ENCODE data around the gene OR52M1.

OR52M1 gene

DNA sequence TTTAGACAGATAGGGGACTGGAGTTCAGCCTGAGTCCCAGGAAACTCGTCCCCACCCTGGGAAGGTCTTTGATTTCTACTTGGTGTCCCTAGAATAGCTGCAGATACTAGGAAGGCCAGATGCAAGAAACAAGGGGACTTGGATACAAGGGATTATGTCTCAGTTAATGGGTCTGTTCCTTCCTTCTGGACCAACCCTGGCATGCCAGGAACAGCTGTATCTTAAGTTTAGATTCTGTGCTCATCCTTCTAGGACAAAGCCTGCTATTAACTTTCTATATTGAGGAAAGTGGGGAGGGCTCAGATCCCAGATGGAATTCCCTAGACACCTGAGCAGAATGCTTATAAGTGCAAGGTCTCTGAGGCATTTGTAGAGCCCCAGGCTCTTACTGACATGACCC is 3.9 kb upstream of the OR52M1 start:
- CTCF ChIA-PET: interaction anchor here (1.3 to 10.4 kb wide), 2 partner anchors 46 to 356 kb away, joined by 3 to 124 read pairs; no protein-coding TSS in a partner anchor
- DNase-seq: no peak
- no peak overlapping the region for H3K4me3 Mint-ChIP-seq
- H3K4me1 Mint-ChIP-seq: no peaks in the 10 kb centered on the region
- no peaks in the 10 kb centered on the region for H3K27me3 Mint-ChIP-seq
- H3K36me3 Mint-ChIP-seq: no peaks in the 10 kb centered on the region
- H3K9me3 Mint-ChIP-seq: no peaks in the 10 kb centered on the region
- no peak overlapping the region for H3K27ac Mint-ChIP-seq

GRCh38 chr11:4543561-4543960 is 1.4 kb upstream of the OR52M1 start:
- Mint-ChIP-seq H3K9me3 (no peaks in the 10 kb centered on the region), H3K4me1 (no peaks in the 10 kb centered on the region)

GRCh38 chr11:4546878-4547277 is 1.9 kb downstream of the OR52M1 start:
- H3K9me3 Mint-ChIP-seq: no peaks in the 10 kb centered on the region
- H3K4me3 Mint-ChIP-seq: no peak overlapping the region

More at GRCh38 chr11:4543561-4543960, 1.4 kb upstream of the OR52M1 start:
- H3K27me3 Mint-ChIP-seq: no peaks in the 10 kb centered on the region
- H3K27ac Mint-ChIP-seq: no peak overlapping the region
- DNase-seq: no peak
- no peak overlapping the region for H3K4me3 Mint-ChIP-seq
- no peaks in the 10 kb centered on the region for H3K36me3 Mint-ChIP-seq
- CTCF ChIA-PET: interaction anchor here (10.4 kb wide), 1 partner anchor 358 kb away, joined by 124 read pairs; no protein-coding TSS in a partner anchor

DNA sequence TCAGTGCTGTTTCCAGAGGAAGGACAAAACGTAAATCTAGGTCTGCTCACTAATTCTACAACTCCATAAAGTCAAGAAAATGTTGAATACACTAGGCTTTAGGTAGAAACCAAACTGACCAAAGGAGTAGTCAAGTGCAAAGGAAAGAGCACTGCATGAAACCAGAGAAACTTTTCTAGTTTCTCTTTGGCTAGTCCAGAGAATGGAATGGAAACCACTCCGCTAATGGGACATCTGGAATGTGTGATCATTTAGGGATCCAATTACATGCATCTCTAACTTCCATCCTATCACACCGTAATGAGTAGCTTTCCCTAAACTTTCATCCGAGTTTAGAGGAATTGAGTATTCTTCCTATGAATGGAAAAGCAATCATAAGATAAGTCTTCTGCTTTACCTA is 2.4 kb downstream of the OR52M1 start:
- CTCF ChIA-PET: interaction anchor here (0.9 to 10.4 kb wide), 2 partner anchors 155 to 362 kb away, joined by 3 to 124 read pairs; no protein-coding TSS in a partner anchor
- Mint-ChIP-seq H3K4me1 (no peaks in the 10 kb centered on the region), H3K27me3 (peaks cover 1% of the 10 kb centered on the region), H3K9me3 (no peaks in the 10 kb centered on the region), H3K36me3 (no peaks in the 10 kb centered on the region), H3K4me3 (no peak overlapping the region), H3K27ac (no peak overlapping the region)
- no peak for DNase-seq

More at GRCh38 chr11:4546878-4547277, 1.9 kb downstream of the OR52M1 start:
- no peak for DNase-seq
- no peaks in the 10 kb centered on the region for H3K27me3 Mint-ChIP-seq
- H3K4me1 Mint-ChIP-seq: no peaks in the 10 kb centered on the region
- no peak overlapping the region for H3K27ac Mint-ChIP-seq
- no peaks in the 10 kb centered on the region for H3K36me3 Mint-ChIP-seq
- CTCF ChIA-PET: interaction anchor here (0.9 to 10.4 kb wide), 2 partner anchors 154 to 362 kb away, joined by 3 to 124 read pairs; no protein-coding TSS in a partner anchor

DNA sequence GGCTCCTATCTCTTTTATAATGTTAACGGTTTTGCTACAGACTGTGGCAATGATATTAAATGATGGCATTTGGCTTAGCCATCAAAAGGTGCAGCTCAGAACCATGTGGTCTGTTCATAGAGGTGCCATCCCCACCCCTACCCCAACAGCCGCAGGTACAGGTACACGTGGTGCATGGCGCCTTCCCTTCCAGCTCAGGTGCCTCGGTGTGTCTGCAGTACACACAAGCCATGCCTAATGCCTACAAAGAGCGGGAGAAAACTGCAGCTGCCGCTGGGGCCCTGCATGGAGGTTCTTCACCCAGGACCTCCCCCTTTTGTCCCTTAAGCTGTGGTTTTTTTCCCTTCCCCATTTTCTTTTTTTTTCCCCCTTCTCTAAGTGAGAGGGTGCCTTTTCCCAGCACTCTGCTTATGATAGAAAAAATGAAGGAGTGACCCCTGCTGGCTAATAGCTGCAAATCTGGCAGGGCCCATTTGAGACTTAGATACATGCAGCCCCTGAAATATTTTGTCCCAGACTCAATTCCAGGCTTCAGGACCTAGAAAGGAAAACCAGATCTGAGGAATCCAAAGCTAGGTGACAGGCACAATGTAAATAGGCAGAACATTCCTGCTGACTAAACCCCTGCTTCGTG is 6.5 kb downstream of the OR52M1 start:
- no peak overlapping the region for H3K4me3 Mint-ChIP-seq
- H3K27ac Mint-ChIP-seq: no peak overlapping the region
- H3K9me3 Mint-ChIP-seq: no peaks in the 10 kb centered on the region
- CTCF ChIA-PET: interaction anchor here (0.5 to 1.1 kb wide), 2 partner anchors 364 to 368 kb away, joined by 3 to 5 read pairs; no protein-coding TSS in a partner anchor
- no peak for DNase-seq
- H3K36me3 Mint-ChIP-seq: no peaks in the 10 kb centered on the region
- peaks cover 4% of the 10 kb centered on the region for H3K27me3 Mint-ChIP-seq
- H3K4me1 Mint-ChIP-seq: no peaks in the 10 kb centered on the region

DNA sequence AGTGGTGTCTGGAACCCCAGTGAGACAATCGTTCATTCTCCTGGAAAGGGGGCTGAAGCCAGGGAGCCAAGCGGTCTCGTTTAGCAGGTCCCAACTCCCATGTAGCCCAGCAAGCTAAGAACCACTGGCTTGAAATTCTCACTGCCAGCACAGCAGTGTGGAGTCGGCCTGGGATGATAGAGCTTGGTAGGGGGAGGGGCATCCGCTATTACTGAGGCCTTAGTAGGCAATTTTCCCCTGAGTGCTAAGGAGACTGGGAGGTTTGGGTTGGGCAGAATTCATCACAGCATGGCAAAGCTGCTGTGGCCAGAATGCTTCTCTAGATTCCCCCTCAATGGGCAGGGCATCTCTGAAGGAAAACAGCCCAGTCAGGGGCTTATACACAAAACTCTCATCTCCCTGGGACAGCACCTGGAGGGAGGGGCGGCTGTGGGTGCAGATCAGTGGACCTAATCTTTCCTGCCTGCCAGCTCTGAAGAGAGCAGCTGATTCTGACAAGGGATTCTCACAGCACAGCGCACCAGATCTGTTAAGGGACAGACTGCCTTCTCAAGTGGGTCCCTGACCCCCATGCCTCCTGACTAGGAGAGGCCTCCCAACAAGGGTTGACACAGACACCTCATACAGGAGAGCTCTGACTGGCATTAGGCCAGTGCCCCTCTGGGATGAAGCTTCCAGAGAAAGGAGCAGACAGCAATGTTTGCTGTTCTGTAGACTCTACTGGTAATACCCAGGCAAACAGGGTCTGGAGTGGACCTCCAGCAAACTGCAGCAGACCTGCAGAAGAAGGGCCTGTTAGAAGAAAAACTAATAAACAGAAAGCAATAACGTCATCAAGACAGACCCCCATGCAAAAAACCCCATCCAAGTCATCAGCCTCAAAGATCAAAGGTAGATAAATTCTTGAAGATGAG is 14.8 kb downstream of the OR52M1 start:
- Mint-ChIP-seq H3K27me3 (peaks cover 12% of the 10 kb centered on the region), H3K9me3 (no peaks in the 10 kb centered on the region), H3K36me3 (no peaks in the 10 kb centered on the region), H3K27ac (no peak overlapping the region), H3K4me1 (no peaks in the 10 kb centered on the region), H3K4me3 (no peak overlapping the region)
- CTCF ChIA-PET: no interaction called here
- DNase-seq: no peak

DNA sequence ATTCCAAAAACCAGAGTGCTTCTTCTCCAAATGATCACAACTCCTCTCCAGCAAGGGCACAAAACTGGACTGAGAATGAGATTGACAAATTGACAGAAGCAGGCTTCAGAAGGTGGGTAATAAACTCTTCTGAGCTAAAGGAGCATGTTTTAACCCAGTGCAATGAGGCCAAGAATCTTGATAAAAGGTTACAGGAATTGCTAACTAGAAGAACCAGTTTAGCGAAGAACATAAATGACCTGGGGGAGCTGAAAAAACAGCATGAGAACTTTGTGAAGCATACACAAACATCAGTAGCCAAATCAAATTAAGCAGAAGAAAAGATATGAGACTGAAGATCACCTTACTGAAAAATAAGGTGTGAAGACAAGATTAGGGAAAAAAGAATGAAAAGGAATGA is 15.5 kb downstream of the OR52M1 start:
- no peak overlapping the region for H3K4me3 Mint-ChIP-seq
- DNase-seq: no peak
- no peaks in the 10 kb centered on the region for H3K9me3 Mint-ChIP-seq

GRCh38 chr11:4565371-4565770 is 20.4 kb downstream of the OR52M1 start:
- CTCF ChIA-PET: no interaction called here
- Mint-ChIP-seq H3K27me3 (peaks cover 5% of the 10 kb centered on the region), H3K4me3 (no peak overlapping the region), H3K27ac (no peak overlapping the region), H3K4me1 (no peaks in the 10 kb centered on the region), H3K36me3 (no peaks in the 10 kb centered on the region), H3K9me3 (no peaks in the 10 kb centered on the region)
- no peak for DNase-seq

More for the DNA sequence above, 15.5 kb downstream of the OR52M1 start:
- H3K36me3 Mint-ChIP-seq: no peaks in the 10 kb centered on the region
- H3K4me1 Mint-ChIP-seq: no peaks in the 10 kb centered on the region
- peaks cover 12% of the 10 kb centered on the region for H3K27me3 Mint-ChIP-seq
- H3K27ac Mint-ChIP-seq: no peak overlapping the region
- CTCF ChIA-PET: no interaction called here

GRCh38 chr11:4569075-4569474 is 24.1 kb downstream of the OR52M1 start:
- DNase-seq: no peak
- Mint-ChIP-seq H3K27me3 (no peaks in the 10 kb centered on the region), H3K27ac (no peak overlapping the region), H3K4me1 (no peaks in the 10 kb centered on the region), H3K36me3 (no peaks in the 10 kb centered on the region), H3K4me3 (no peak overlapping the region), H3K9me3 (no peaks in the 10 kb centered on the region)
- CTCF ChIA-PET: no interaction called here

DNA sequence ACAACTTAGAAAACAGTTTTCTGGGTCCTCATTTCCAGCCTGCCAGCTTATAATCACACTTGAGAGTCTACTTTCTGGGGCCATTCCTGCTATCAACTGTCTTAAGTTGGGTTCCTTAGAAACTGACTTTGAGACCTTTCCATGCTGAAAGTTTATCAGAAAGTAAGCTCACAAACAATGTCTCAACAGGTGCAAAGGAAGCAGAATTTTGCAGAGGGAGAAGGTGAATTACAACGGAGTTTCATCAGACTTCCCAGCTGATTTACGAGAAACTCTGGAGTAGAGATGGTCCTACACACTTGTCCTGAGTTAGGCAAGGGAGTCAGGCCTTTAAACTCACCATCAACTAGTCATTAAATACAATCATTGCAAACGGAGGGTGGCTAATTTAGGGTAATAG is 31.9 kb downstream of the OR52M1 start:
- H3K27me3 Mint-ChIP-seq: peaks cover 12% of the 10 kb centered on the region
- CTCF ChIA-PET: no interaction called here

GRCh38 chr11:4577761-4578160 is 32.8 kb downstream of the OR52M1 start:
- Mint-ChIP-seq H3K36me3 (no peaks in the 10 kb centered on the region), H3K9me3 (no peaks in the 10 kb centered on the region), H3K4me3 (no peak overlapping the region), H3K4me1 (peaks cover 8% of the 10 kb centered on the region), H3K27me3 (peaks cover 12% of the 10 kb centered on the region), H3K27ac (no peak overlapping the region)
- DNase-seq: no peak
- CTCF ChIA-PET: no interaction called here

More for the DNA sequence above, 31.9 kb downstream of the OR52M1 start:
- no peaks in the 10 kb centered on the region for H3K36me3 Mint-ChIP-seq
- H3K27ac Mint-ChIP-seq: no peak overlapping the region
- H3K4me3 Mint-ChIP-seq: no peak overlapping the region
- no peaks in the 10 kb centered on the region for H3K9me3 Mint-ChIP-seq
- H3K4me1 Mint-ChIP-seq: peaks cover 8% of the 10 kb centered on the region
- no peak for DNase-seq

GRCh38 chr11:4578624-4579023 is 33.6 kb downstream of the OR52M1 start:
- Mint-ChIP-seq H3K4me3 (no peak overlapping the region), H3K27me3 (peaks cover 12% of the 10 kb centered on the region), H3K9me3 (no peaks in the 10 kb centered on the region), H3K4me1 (peaks cover 8% of the 10 kb centered on the region), H3K27ac (no peak overlapping the region), H3K36me3 (no peaks in the 10 kb centered on the region)
- CTCF ChIA-PET: no interaction called here
- no peak for DNase-seq

DNA sequence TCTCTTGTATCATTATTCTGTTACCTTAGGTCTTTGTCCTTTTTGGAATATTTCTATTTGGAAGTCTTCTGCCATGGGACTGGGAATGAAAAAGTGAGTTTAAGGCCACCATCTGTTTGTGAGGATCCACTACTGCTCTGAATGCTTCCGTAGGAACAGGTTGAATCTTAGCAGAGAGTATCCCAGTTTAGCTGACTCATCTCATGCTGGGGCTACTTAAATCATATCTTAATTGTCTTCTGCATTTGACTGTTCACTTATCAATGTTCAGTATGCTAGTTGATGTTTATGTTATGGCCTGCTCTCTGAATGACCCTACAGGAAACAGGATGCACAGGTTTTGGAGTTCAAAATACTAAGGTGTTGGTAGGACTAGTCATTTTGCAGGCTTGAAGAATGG is 35.1 kb downstream of the OR52M1 start:
- H3K36me3 Mint-ChIP-seq: no peaks in the 10 kb centered on the region
- H3K4me1 Mint-ChIP-seq: peaks cover 5% of the 10 kb centered on the region
- CTCF ChIA-PET: no interaction called here
- H3K27ac Mint-ChIP-seq: no peak overlapping the region
- H3K27me3 Mint-ChIP-seq: peaks cover 12% of the 10 kb centered on the region
- H3K4me3 Mint-ChIP-seq: no peak overlapping the region
- no peak for DNase-seq
- H3K9me3 Mint-ChIP-seq: no peaks in the 10 kb centered on the region

DNA sequence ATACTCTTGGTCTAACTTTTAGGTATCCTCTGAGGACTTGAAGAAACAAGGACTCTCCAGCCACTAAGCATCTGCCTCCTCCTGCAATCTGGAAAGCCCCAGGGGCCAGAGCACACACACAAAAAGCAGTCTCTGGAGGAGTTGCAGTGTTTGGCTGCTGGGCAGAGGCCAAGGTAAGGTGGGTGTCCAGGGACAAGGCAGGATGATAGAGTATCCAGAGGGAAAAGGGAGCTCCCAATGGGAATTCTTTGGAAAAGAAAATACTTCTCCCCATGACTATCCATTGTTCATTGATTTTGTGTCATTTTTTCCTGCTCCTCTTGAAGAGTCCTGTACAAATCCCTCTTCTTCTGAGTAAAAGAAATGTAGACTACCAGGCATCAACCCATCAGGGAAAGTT is 36.5 kb downstream of the OR52M1 start, which contains the start of gene OR52I2:
Gene OR52I2 (plus strand): TSS at position 301 of the 400 bp plus-strand sequence.
- Mint-ChIP-seq H3K4me1 (no peaks in the 10 kb centered on the region), H3K4me3 (no peak within 1 kb of the TSS), H3K36me3 (no peaks in the 10 kb centered on the region), H3K27me3 (peaks cover 7% of the 10 kb centered on the region), H3K9me3 (no peaks in the 10 kb centered on the region), H3K27ac (no peak within 1 kb of the TSS)
- CTCF ChIA-PET: no interaction called here
- DNase-seq: no peak
